ENCODE results near the gene IFNA21.
"Not testable (repeated sequence)": the region's sequence is repeated elsewhere in the genome, so short reads cannot be mapped to it uniquely, and the experiment has no call there.

Gene IFNA21

GRCh38 chr9:21166560-21166959, at the start of gene IFNA21:
TSS of gene IFNA21 (minus strand) at chr9:21166660. CDS start at chr9:21166612, 48 bp downstream.
- H3K27me3 ChIP-seq (ENCODE audit: control insufficient read depth in 2 of 2, insufficient read depth in 2 of 2, low read length in 2 of 2); H3K9me3 ChIP-seq (ENCODE audit: control insufficient read depth in 2 of 2, low read length in 2 of 2); H3K36me3 ChIP-seq (ENCODE audit: control insufficient read depth in 2 of 2, insufficient read depth in 2 of 2, low read length in 2 of 2); H3K27ac ChIP-seq (ENCODE audit: low read depth in 2 of 2, low read length in 2 of 2); H3K9ac ChIP-seq (ENCODE audit: low read depth in 1 of 2, low read length in 2 of 2); H3K4me3 ChIP-seq (ENCODE audit: low read length in 2 of 2); H3K4me1 ChIP-seq (ENCODE audit: control insufficient read depth in 2 of 2, insufficient read depth in 2 of 2, low read length in 2 of 2): not testable (repeated sequence)

DNA sequence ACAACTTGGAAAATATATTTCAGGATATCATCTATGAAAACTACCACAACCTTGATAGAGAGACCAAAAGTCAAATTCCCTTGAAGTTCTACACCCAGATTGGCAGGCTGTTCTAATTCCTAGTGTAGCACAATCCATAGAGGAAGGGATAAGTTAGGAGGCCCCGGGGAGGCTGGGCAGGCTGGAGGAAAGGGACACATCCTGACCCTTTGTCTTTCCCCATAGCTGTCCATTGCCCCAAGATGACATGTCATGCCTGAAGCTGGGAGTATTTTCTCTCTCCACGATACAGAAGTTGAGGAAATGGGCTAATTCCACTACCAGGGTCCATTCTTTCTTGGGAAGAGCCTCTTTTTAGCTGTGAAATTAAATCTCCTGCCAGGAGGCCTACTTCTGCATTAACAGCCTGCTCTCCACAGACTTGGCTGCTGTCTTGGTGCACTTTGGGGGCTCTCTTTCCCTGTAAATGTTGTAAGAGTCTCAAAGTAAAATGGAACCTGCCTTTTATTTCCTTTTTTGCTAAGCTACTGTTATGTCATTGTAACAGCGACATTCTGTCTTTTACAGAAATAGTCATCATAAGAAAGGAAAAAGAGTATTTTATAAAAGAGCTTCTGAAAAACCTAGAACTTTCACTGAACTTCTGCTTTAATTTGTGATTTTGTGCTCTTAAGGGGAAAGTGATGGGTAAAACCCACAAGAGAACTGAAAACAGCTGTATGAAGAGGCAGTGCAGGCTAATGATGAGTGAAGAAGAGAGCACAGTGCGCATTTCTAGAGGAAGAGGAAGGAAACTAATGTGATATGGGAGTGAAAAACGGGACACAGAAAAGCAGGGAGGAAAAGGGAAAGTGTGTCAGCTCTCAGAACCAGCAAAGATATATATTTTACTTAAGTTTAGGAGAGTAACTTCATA, 47.2 kb upstream of the IFNA21 start:
- H3K9ac ChIP-seq (ENCODE audit: low read depth in 1 of 2, low read length in 2 of 2); H3K27ac ChIP-seq (ENCODE audit: low read depth in 2 of 2, low read length in 2 of 2); H3K27me3 ChIP-seq (ENCODE audit: control insufficient read depth in 2 of 2, insufficient read depth in 2 of 2, low read length in 2 of 2); H3K4me3 ChIP-seq (ENCODE audit: low read length in 2 of 2); H3K36me3 ChIP-seq (ENCODE audit: control insufficient read depth in 2 of 2, insufficient read depth in 2 of 2, low read length in 2 of 2); H3K4me1 ChIP-seq (ENCODE audit: control insufficient read depth in 2 of 2, insufficient read depth in 2 of 2, low read length in 2 of 2); H3K9me3 ChIP-seq (ENCODE audit: control insufficient read depth in 2 of 2, low read length in 2 of 2): not testable (repeated sequence)

DNA sequence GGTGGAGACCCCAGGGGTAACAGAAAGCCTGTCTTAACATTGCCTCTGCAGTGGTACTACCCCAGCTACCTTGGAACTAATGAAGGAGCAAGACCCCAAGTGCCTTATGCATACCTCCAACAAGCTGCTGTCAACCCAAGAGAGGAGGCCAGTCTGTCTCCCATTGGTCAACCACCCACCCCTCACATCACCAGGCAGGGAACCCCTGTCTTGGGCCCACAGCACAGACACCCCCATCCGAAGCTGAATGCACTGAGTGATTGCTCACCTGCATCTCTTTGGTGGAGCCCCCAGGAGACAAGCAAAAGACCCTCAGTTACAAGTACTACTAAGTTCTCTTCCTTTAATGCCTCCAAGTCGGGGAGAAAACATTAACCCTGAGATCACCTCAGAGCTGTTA, 45.7 kb upstream of the IFNA21 start:
- H3K4me1 ChIP-seq (ENCODE audit: control insufficient read depth in 2 of 2, insufficient read depth in 2 of 2, low read length in 2 of 2); H3K4me3 ChIP-seq (ENCODE audit: low read length in 2 of 2); H3K27ac ChIP-seq (ENCODE audit: low read depth in 2 of 2, low read length in 2 of 2); H3K27me3 ChIP-seq (ENCODE audit: control insufficient read depth in 2 of 2, insufficient read depth in 2 of 2, low read length in 2 of 2); H3K36me3 ChIP-seq (ENCODE audit: control insufficient read depth in 2 of 2, insufficient read depth in 2 of 2, low read length in 2 of 2); H3K9me3 ChIP-seq (ENCODE audit: control insufficient read depth in 2 of 2, low read length in 2 of 2); H3K9ac ChIP-seq (ENCODE audit: low read depth in 1 of 2, low read length in 2 of 2): not testable (repeated sequence)

- not testable (repeated sequence) for H3K4me3 ChIP-seq (ENCODE audit: low read length in 2 of 2); H3K4me1 ChIP-seq (ENCODE audit: control insufficient read depth in 2 of 2, insufficient read depth in 2 of 2, low read length in 2 of 2); H3K9me3 ChIP-seq (ENCODE audit: control insufficient read depth in 2 of 2, low read length in 2 of 2); H3K27ac ChIP-seq (ENCODE audit: low read depth in 2 of 2, low read length in 2 of 2); H3K36me3 ChIP-seq (ENCODE audit: control insufficient read depth in 2 of 2, insufficient read depth in 2 of 2, low read length in 2 of 2); H3K9ac ChIP-seq (ENCODE audit: low read depth in 1 of 2, low read length in 2 of 2); H3K27me3 ChIP-seq (ENCODE audit: control insufficient read depth in 2 of 2, insufficient read depth in 2 of 2, low read length in 2 of 2)
Observed at GRCh38 chr9:21210782-21211181, 44.3 kb upstream of the IFNA21 start.

DNA sequence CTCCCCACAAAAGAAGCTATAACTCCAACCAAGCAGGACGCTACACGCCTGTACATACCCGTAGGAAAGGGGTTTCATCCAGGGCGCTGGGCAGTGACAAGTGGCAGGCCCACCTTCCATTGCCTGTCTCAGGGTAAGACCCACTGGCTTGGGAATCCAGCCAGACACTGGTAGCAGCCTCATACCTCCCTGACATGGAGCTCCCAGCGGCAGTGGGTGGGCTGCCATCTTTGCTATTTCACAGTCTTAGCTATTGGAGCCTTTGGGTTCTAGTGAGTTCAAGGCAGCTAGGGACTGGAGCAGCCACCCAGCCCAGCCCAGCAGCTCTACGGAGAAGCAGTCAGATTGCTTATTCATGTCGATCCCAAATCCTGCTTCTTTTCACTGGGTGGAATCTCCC, 43.9 kb upstream of the IFNA21 start:
- Histone ChIP-seq H3K27me3 (ENCODE audit: control insufficient read depth in 2 of 2, insufficient read depth in 2 of 2, low read length in 2 of 2) (no peaks in the 10 kb centered on the region), H3K4me3 (ENCODE audit: low read length in 2 of 2) (no peak overlapping the region), H3K36me3 (ENCODE audit: control insufficient read depth in 2 of 2, insufficient read depth in 2 of 2, low read length in 2 of 2) (no peaks in the 10 kb centered on the region), H3K9ac (ENCODE audit: low read depth in 1 of 2, low read length in 2 of 2) (no peak overlapping the region), H3K9me3 (ENCODE audit: control insufficient read depth in 2 of 2, low read length in 2 of 2) (no peaks in the 10 kb centered on the region), H3K27ac (ENCODE audit: low read depth in 2 of 2, low read length in 2 of 2) (no peak overlapping the region), H3K4me1 (ENCODE audit: control insufficient read depth in 2 of 2, insufficient read depth in 2 of 2, low read length in 2 of 2) (no peaks in the 10 kb centered on the region)

GRCh38 chr9:21207043-21207442, 40.6 kb upstream of the IFNA21 start, which contains the start of gene IFNA10:
TSS of gene IFNA10 (minus strand) at chr9:21207143. CDS start at chr9:21207097, 46 bp downstream.
- not testable (repeated sequence) for H3K9me3 ChIP-seq (ENCODE audit: control insufficient read depth in 2 of 2, low read length in 2 of 2); H3K36me3 ChIP-seq (ENCODE audit: control insufficient read depth in 2 of 2, insufficient read depth in 2 of 2, low read length in 2 of 2); H3K4me3 ChIP-seq (ENCODE audit: low read length in 2 of 2); H3K4me1 ChIP-seq (ENCODE audit: control insufficient read depth in 2 of 2, insufficient read depth in 2 of 2, low read length in 2 of 2); H3K9ac ChIP-seq (ENCODE audit: low read depth in 1 of 2, low read length in 2 of 2); H3K27me3 ChIP-seq (ENCODE audit: control insufficient read depth in 2 of 2, insufficient read depth in 2 of 2, low read length in 2 of 2); H3K27ac ChIP-seq (ENCODE audit: low read depth in 2 of 2, low read length in 2 of 2)

DNA sequence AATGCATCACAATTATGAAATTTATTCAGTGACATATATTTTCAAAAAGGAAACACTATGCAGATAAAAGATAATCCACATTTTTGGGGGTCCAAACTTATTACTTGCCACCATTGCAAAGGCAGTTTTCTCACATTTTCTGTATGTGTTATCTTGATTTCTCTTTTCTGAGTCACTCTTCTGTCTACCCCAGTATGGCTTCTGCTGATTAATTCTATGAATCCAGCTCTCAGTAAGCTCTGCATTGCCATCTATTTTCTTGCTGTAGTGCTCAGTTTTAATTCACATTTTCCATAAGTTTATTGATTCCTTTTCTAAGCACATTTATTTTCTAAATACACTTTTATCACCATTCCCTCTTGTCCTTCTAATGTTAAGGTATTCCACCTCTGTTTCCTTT, 38.7 kb upstream of the IFNA21 start:
- Histone ChIP-seq H3K27ac (ENCODE audit: low read depth in 2 of 2, low read length in 2 of 2) (no peak overlapping the region), H3K4me1 (ENCODE audit: control insufficient read depth in 2 of 2, insufficient read depth in 2 of 2, low read length in 2 of 2) (no peaks in the 10 kb centered on the region)

GRCh38 chr9:21202105-21202504, 35.6 kb upstream of the IFNA21 start, which contains the start of gene IFNA7:
TSS of gene IFNA7 (minus strand) at chr9:21202205. CDS start at chr9:21202165, 40 bp downstream.
- not testable (repeated sequence) for H3K9me3 ChIP-seq (ENCODE audit: control insufficient read depth in 2 of 2, low read length in 2 of 2); H3K27ac ChIP-seq (ENCODE audit: low read depth in 2 of 2, low read length in 2 of 2); H3K4me1 ChIP-seq (ENCODE audit: control insufficient read depth in 2 of 2, insufficient read depth in 2 of 2, low read length in 2 of 2); H3K27me3 ChIP-seq (ENCODE audit: control insufficient read depth in 2 of 2, insufficient read depth in 2 of 2, low read length in 2 of 2); H3K36me3 ChIP-seq (ENCODE audit: control insufficient read depth in 2 of 2, insufficient read depth in 2 of 2, low read length in 2 of 2); H3K9ac ChIP-seq (ENCODE audit: low read depth in 1 of 2, low read length in 2 of 2); H3K4me3 ChIP-seq (ENCODE audit: low read length in 2 of 2)

More for the DNA sequence above, 38.7 kb upstream of the IFNA21 start:
- Histone ChIP-seq H3K36me3 (ENCODE audit: control insufficient read depth in 2 of 2, insufficient read depth in 2 of 2, low read length in 2 of 2) (no peaks in the 10 kb centered on the region), H3K9me3 (ENCODE audit: control insufficient read depth in 2 of 2, low read length in 2 of 2) (no peaks in the 10 kb centered on the region), H3K9ac (ENCODE audit: low read depth in 1 of 2, low read length in 2 of 2) (no peak overlapping the region), H3K4me3 (ENCODE audit: low read length in 2 of 2) (no peak overlapping the region), H3K27me3 (ENCODE audit: control insufficient read depth in 2 of 2, insufficient read depth in 2 of 2, low read length in 2 of 2) (no peaks in the 10 kb centered on the region)

GRCh38 chr9:21194867-21195776, 28.7 kb upstream of the IFNA21 start:
- not testable (repeated sequence) for H3K4me1 ChIP-seq (ENCODE audit: control insufficient read depth in 2 of 2, insufficient read depth in 2 of 2, low read length in 2 of 2); H3K9ac ChIP-seq (ENCODE audit: low read depth in 1 of 2, low read length in 2 of 2); H3K9me3 ChIP-seq (ENCODE audit: control insufficient read depth in 2 of 2, low read length in 2 of 2); H3K4me3 ChIP-seq (ENCODE audit: low read length in 2 of 2); H3K27ac ChIP-seq (ENCODE audit: low read depth in 2 of 2, low read length in 2 of 2); H3K36me3 ChIP-seq (ENCODE audit: control insufficient read depth in 2 of 2, insufficient read depth in 2 of 2, low read length in 2 of 2); H3K27me3 ChIP-seq (ENCODE audit: control insufficient read depth in 2 of 2, insufficient read depth in 2 of 2, low read length in 2 of 2)

DNA sequence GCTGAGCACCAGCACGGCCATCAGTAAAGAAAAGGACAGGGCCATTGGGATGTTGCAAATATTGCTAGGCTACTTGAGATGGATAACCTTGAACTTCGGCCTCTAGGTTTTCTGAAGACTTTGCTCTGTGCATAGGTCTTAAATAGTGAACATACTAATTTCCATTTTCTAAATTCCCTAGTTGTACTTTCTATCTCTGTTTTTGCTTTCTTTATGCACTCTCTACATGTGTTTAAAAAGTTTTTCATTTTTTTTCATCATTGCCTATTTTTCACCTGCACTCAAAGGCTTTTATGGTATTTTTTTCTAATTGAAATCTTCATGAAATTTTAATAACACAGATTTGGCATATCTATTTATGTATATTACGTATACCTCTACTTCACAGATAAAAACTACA, 21.0 kb upstream of the IFNA21 start, which contains the start of gene IFNA4:
Gene IFNA4 (minus strand): TSS at position 101 of the 400 bp plus-strand sequence. CDS start 56 bp downstream, at position 45.
- H3K4me1 ChIP-seq (ENCODE audit: control insufficient read depth in 2 of 2, insufficient read depth in 2 of 2, low read length in 2 of 2); H3K9me3 ChIP-seq (ENCODE audit: control insufficient read depth in 2 of 2, low read length in 2 of 2); H3K27me3 ChIP-seq (ENCODE audit: control insufficient read depth in 2 of 2, insufficient read depth in 2 of 2, low read length in 2 of 2); H3K9ac ChIP-seq (ENCODE audit: low read depth in 1 of 2, low read length in 2 of 2); H3K36me3 ChIP-seq (ENCODE audit: control insufficient read depth in 2 of 2, insufficient read depth in 2 of 2, low read length in 2 of 2); H3K27ac ChIP-seq (ENCODE audit: low read depth in 2 of 2, low read length in 2 of 2); H3K4me3 ChIP-seq (ENCODE audit: low read length in 2 of 2): not testable (repeated sequence)
